OCI-LY7 (cell line): ENCODE measurements around the gene SCN2A.

Experiments used
- CTCF ChIP-seq: fragments of 200-600 bp; sonication (generic); conservative IDR thresholded peaks from 2 replicates; pipeline ENCODE4 v1.5.1; 2014; ENCODE audit warnings: mild to moderate bottlenecking, antibody characterized with exemption, low read length, moderate library complexity, mixed read lengths
- EZH2phosphoT487 ChIP-seq: fragments of 200-600 bp; sonication (generic); IDR thresholded peaks from 2 replicates; pipeline ENCODE4 v1.6.1; 2018; ENCODE audit warnings: low read depth, borderline replicate concordance, mild to moderate bottlenecking, mixed run types, antibody characterized with exemption, low read length, moderate library complexity, mixed read lengths

GRCh38 chr2:165253178-165253577, 14.0 kb downstream of the SCN2A start:
- TF ChIP-seq CTCF, result no peak
- TF ChIP-seq EZH2phosphoT487, result no peak
